Measurements from ENCODE around the gene XAB2. TPM values are rescaled to one million over a fixed set of nuclear protein-coding genes. Genes with fewer than 3 reads are reported as not detected.
A peak's percentile ranks its signal among the peaks of the same experiment; 100 is the strongest.

XAB2 gene
- total and polyA plus RNA-seq, 9 donors: 4.2 to 71.7 (median 50.8) TPM

GRCh38 chr19:7619671-7620441 is 9.5 kb downstream of the XAB2 start:
- Histone ChIP-seq H3K9me3 (no peaks in the 10 kb centered on the region), H3K36me3 (no peaks in the 10 kb centered on the region), H3K27ac (no peak overlapping the region), H3K4me1 (ENCODE audit: insufficient read depth) (no peaks in the 10 kb centered on the region), H3K27me3 (no peaks in the 10 kb centered on the region), H3K4me3 (no peak overlapping the region)
- 84 to 89% (median 84%) methylated on average over 40 to 48 of the region's 48 CpGs for WGBS, 3 donors
- TF ChIP-seq POLR2A (IDR thresholded peaks at IDR 0.05): no peak
- TF ChIP-seq EP300 (IDR thresholded peaks at IDR 0.05): no peak
- intact Hi-C loops (cut with DNase I): no loop called here
- DNase-seq: no peak

GRCh38 chr19:7618771-7619510 is 10.4 kb downstream of the XAB2 start:
- no peaks in the 10 kb centered on the region for H3K36me3 ChIP-seq
- no peaks in the 10 kb centered on the region for H3K9me3 ChIP-seq
- H3K27me3 ChIP-seq: no peaks in the 10 kb centered on the region
- no peak overlapping the region for H3K27ac ChIP-seq
- TF ChIP-seq POLR2A (IDR thresholded peaks at IDR 0.05) (no peak), EP300 (IDR thresholded peaks at IDR 0.05) (no peak), CTCF (IDR thresholded peaks at IDR 0.05) (no peak)
- H3K4me1 ChIP-seq (ENCODE audit: insufficient read depth): no peaks in the 10 kb centered on the region
- intact Hi-C loops (cut with DNase I): no loop called here
- WGBS, 3 donors: 68 to 77% (median 70%) methylated on average over 17 to 21 of the region's 21 CpGs
- no peak overlapping the region for H3K4me3 ChIP-seq
- peak in 1 of 5 donors; percentile 58 for DNase-seq

GRCh38 chr19:7618348-7618747 is 11.0 kb downstream of the XAB2 start:
- no peak overlapping the region for H3K4me3 ChIP-seq
- no peak for TF ChIP-seq POLR2A (IDR thresholded peaks at IDR 0.05)
- no peak for TF ChIP-seq CTCF (IDR thresholded peaks at IDR 0.05)
- TF ChIP-seq EP300 (IDR thresholded peaks at IDR 0.05): no peak
- intact Hi-C loops (cut with DNase I): no loop called here
- H3K36me3 ChIP-seq: no peaks in the 10 kb centered on the region
- whole genome bisulfite sequencing, 3 donors: 34 to 45% (median 40%) methylated on average over 4 of the region's 4 CpGs
- H3K4me1 ChIP-seq (ENCODE audit: insufficient read depth): no peaks in the 10 kb centered on the region
- no peaks in the 10 kb centered on the region for H3K27me3 ChIP-seq
- DNase-seq: no peak
- no peak overlapping the region for H3K27ac ChIP-seq
- H3K9me3 ChIP-seq: no peaks in the 10 kb centered on the region

GRCh38 chr19:7617735-7618134 is 11.6 kb downstream of the XAB2 start:
- no peak overlapping the region for H3K27ac ChIP-seq
- intact Hi-C loops (cut with DNase I): no loop called here
- H3K4me3 ChIP-seq: no peak overlapping the region
- H3K9me3 ChIP-seq: no peaks in the 10 kb centered on the region
- no peak for TF ChIP-seq EP300 (IDR thresholded peaks at IDR 0.05)
- no peak for TF ChIP-seq CTCF (IDR thresholded peaks at IDR 0.05)
- no peak for TF ChIP-seq POLR2A (IDR thresholded peaks at IDR 0.05)
- H3K27me3 ChIP-seq: no peaks in the 10 kb centered on the region
- H3K4me1 ChIP-seq (ENCODE audit: insufficient read depth): no peaks in the 10 kb centered on the region
- no peak for DNase-seq
- WGBS, 3 donors: 85 to 92% (median 90%) methylated on average over 27 to 28 of the region's 28 CpGs
- H3K36me3 ChIP-seq: no peaks in the 10 kb centered on the region

GRCh38 chr19:7617172-7617571 is 12.2 kb downstream of the XAB2 start:
- TF ChIP-seq POLR2A (IDR thresholded peaks at IDR 0.05): no peak
- 83 to 87% (median 86%) methylated on average over 12 of the region's 12 CpGs for WGBS, 3 donors
- no peaks in the 10 kb centered on the region for H3K4me1 ChIP-seq (ENCODE audit: insufficient read depth)
- intact Hi-C loops (cut with DNase I): no loop called here
- no peak for DNase-seq
- no peak overlapping the region for H3K4me3 ChIP-seq
- no peaks in the 10 kb centered on the region for H3K9me3 ChIP-seq
- H3K36me3 ChIP-seq: no peaks in the 10 kb centered on the region
- no peak overlapping the region for H3K27ac ChIP-seq
- H3K27me3 ChIP-seq: no peaks in the 10 kb centered on the region

Measured in ovary (tissue), 9 donors.